Spleen (tissue), 11 donors: Measurements from ENCODE around the gene PALD1. TPM values are rescaled to one million over a fixed set of nuclear protein-coding genes. Genes with fewer than 3 reads are reported as not detected.

Experiments
- DNase-seq: peaks from one replicate; pipeline ENCODE4 v3.0.0-alpha.2; 2020
- H3K27ac ChIP-seq, 8 donors: fragments of 200-600 bp; sonication (generic) in 7 of 8; 1 replicate in 4 of 8; 2 replicates in 4 of 8; pipeline versions ENCODE4 v1.5.0 to v1.8.0; 2016 to 2021; ENCODE audit warnings: inconsistent platforms in 4 of 8, mild to moderate bottlenecking in 4 of 8, moderate library complexity in 1 of 8
- H3K27me3 ChIP-seq, 7 donors: fragments of 200-600 bp; sonication (generic) in 6 of 7; replicated peaks in 1 of 7; 1 replicate in 4 of 7; 2 replicates in 3 of 7; pipeline versions ENCODE4 v1.5.0 to v1.8.0; 2016 to 2021; ENCODE audit warnings: inconsistent platforms in 3 of 7, mild to moderate bottlenecking in 1 of 7
- H3K36me3 ChIP-seq, 6 donors: fragments of 200-600 bp; sonication (generic) in 5 of 6; 1 replicate in 4 of 6; 2 replicates in 2 of 6; pipeline versions ENCODE4 v1.5.0 to v1.8.0; 2016 to 2021; ENCODE audit warnings: inconsistent platforms in 2 of 6
- H3K4me1 ChIP-seq, 6 donors: fragments of 200-600 bp; sonication (generic) in 5 of 6; 1 replicate in 3 of 6; 2 replicates in 3 of 6; pipeline versions ENCODE4 v1.5.0 to v1.8.0; 2016 to 2021; ENCODE audit warnings: inconsistent platforms in 3 of 6
- H3K4me3 ChIP-seq, 8 donors: fragments of 200-600 bp; sonication (generic) in 7 of 8; 1 replicate in 4 of 8; 2 replicates in 4 of 8; pipeline versions ENCODE4 v1.5.0 to v1.8.0; 2016 to 2021; ENCODE audit warnings: inconsistent platforms in 4 of 8, mild to moderate bottlenecking in 4 of 8, moderate library complexity in 2 of 8
- H3K9me3 ChIP-seq, 8 donors: fragments of 200-600 bp; sonication (generic) in 7 of 8; 1 replicate in 4 of 8; 2 replicates in 4 of 8; pipeline versions ENCODE4 v1.5.0 to v1.8.0; 2016 to 2021; ENCODE audit warnings: inconsistent platforms in 4 of 8
- POLR2A ChIP-seq, 3 donors: fragments of 450-650 bp; IDR thresholded peaks; one replicate each; pipeline ENCODE4 v1.5.1; 2017; ENCODE audit warnings: antibody characterized with exemption in 3 of 3, mild to moderate bottlenecking in 1 of 3
- POLR2AphosphoS5 ChIP-seq, 3 donors: sonication (generic); formaldehyde crosslinking; IDR thresholded peaks; one replicate each; pipeline ENCODE4 v1.5.1; 2017; ENCODE audit warnings: antibody characterized with exemption in 3 of 3
- WGBS, 5 donors: extraction: QIAGEN DNeasy Blood & Tissue Kit in 3 of 5; methylation state at CpG; one replicate each; pipeline versions ENCODE4 v1.1.5 to v1.1.7; 2013 to 2018; 5-methylcytosine and 5-hydroxymethylcytosine counted together
- intact Hi-C: fragments of 100-400 bp; cut with DNase I; formaldehyde crosslinking; loops from one replicate; pipeline ENCODE4 v1.15.0; 2023; ENCODE audit warnings: low total_unique reads
- polyA plus RNA-seq, 3 donors: library from polyadenylated mRNA; stranded (reverse); fragments of 200-250 nt; gene quantifications; one replicate each; pipeline ENCODE4 v1.2.1, GENCODE V29; 2013
- total RNA-seq, 7 donors: library from RNA; depleted of rRNA in 3 of 7; stranded (reverse); fragments of >200 nt in 3 of 7; fragmentation: NEBNext Ultra II Directional in 4 of 7; extraction: Animal tissue kit (Norgen Biotek cat#: 25700) in 4 of 7; gene quantifications; one replicate each; pipeline versions ENCODE4 v1.1.0 to v1.2.1, GENCODE V29; 2016 to 2021
- TF ChIP-seq, protein P1 (sequence below), 11 experiments: fragments of 200-600 bp in 7 of 11; fragments of 450-650 bp in 4 of 11; sonication (generic) in 4 of 11; IDR thresholded peaks in 8 of 11; conservative IDR thresholded peaks in 3 of 11; 1 replicate in 7 of 11; 2 replicates in 4 of 11; pipeline versions ENCODE4 v1.4.0 to v1.8.0; 2016 to 2021; ENCODE audit warnings: antibody characterized with exemption in 11 of 11, inconsistent platforms in 4 of 11, mild to moderate bottlenecking in 1 of 11
- donor health status: healthy with polysubstance abuse.
- donor health status: DM: no; HTN: no; CAD: no; lungs with moderate emphysema.
- donor health status: DM: no; HTN: no; CAD: no.
- donor health status: Bipolar disorder and iron deficiency.
- donor health status: healthy.
- donor health status: DM: no; HTN: no; CAD: no.
- donor health status: DM: yes; HTN: yes; CAD: no.

Gene PALD1
- total and polyA plus RNA-seq, 10 donors, result 7.7 to 27.8 (median 19.5) TPM

DNA sequence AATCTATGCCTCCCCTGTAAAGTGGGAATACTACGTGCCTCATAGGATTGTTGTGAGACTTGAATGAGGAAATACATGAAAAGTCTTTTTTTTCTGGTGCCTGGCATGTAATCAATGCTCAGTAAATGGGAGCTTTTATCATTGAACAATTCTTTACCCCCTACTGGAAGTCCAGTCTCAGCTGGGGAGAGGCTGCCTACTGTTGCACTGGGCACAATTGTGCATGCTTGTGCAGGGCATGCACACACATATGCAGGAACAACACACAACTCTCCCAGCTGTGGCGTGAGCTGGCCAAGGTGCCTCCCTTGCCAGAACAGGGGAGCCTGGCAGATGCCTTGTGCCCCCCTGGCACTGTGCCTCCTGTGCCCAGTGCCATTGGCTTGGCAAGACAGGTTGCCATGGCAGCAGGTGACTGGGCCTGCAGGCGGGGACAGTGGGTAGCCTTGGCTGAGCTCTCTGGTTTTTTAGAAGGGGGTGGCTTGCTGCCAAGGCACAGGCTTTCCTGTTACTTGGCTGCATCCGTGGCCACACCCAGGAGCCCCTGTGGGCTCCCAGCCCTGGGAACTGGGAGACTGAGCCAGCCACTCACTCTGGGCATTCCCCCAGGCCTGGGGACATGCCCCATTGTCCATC lies 16.1 kb upstream of the PALD1 start:
- H3K27ac ChIP-seq, result peak overlapping the region in 4 of 8 donors; percentile 25 to 51 (median 38)
- H3K27me3 ChIP-seq, result peaks cover 0 to 36% (median 18%) of the 10 kb centered on the region in 7 donors
- peak; percentile 86 for DNase-seq
- intact Hi-C loops, result loop anchor here (5.0 to 10.0 kb wide), 3 partner anchors 80 to 422 kb away; partner anchors contain the start of gene PCBD1
- H3K9me3 ChIP-seq, result no peaks in the 10 kb centered on the region
- no peak overlapping the region for H3K4me3 ChIP-seq
- 29 to 57% (median 32%) methylated on average over 2 to 4 of the region's 4 CpGs for WGBS, 5 donors
- H3K36me3 ChIP-seq, result no peaks in the 10 kb centered on the region
- peaks cover 8 to 50% (median 36%) of the 10 kb centered on the region in 6 donors for H3K4me1 ChIP-seq
- peak; percentile 35 to 77 (median 67) for TF ChIP-seq POLR2AphosphoS5 (IDR thresholded peaks at IDR 0.05)
- TF ChIP-seq, protein P1, sequence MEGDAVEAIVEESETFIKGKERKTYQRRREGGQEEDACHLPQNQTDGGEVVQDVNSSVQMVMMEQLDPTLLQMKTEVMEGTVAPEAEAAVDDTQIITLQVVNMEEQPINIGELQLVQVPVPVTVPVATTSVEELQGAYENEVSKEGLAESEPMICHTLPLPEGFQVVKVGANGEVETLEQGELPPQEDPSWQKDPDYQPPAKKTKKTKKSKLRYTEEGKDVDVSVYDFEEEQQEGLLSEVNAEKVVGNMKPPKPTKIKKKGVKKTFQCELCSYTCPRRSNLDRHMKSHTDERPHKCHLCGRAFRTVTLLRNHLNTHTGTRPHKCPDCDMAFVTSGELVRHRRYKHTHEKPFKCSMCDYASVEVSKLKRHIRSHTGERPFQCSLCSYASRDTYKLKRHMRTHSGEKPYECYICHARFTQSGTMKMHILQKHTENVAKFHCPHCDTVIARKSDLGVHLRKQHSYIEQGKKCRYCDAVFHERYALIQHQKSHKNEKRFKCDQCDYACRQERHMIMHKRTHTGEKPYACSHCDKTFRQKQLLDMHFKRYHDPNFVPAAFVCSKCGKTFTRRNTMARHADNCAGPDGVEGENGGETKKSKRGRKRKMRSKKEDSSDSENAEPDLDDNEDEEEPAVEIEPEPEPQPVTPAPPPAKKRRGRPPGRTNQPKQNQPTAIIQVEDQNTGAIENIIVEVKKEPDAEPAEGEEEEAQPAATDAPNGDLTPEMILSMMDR (IDR thresholded peaks at IDR 0.05 in 8 of 11, conservative IDR thresholded peaks at IDR 0.05 in 3 of 11), result peak in 1 of 11 experiments; percentile 14
- no peak for TF ChIP-seq POLR2A (IDR thresholded peaks at IDR 0.05)

DNA sequence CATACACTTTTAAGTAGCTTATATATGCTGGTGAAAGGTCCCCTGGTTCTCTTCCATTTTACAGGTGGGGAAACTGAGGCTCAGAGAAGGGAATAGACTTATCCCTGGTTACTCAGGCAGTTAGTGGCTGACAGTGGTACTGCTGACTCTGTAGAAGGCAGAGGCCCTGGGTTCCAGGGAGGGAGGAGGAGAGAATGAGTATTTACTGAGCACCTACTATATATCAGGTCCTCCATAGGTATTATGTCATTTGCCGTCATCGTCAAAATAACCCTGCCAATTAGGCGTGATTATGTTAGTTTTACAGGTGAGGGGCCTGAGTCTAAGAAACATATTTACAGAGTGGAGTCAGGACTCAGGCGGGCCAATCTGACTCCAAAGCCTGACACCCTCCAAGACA lies 13.3 kb upstream of the PALD1 start:
- Histone ChIP-seq H3K27ac (no peak overlapping the region), H3K4me3 (no peak overlapping the region), H3K27me3 (peaks cover 0 to 8% (median 0%) of the 10 kb centered on the region in 7 donors), H3K9me3 (no peaks in the 10 kb centered on the region), H3K4me1 (peaks cover 0 to 28% (median 19%) of the 10 kb centered on the region in 6 donors), H3K36me3 (no peaks in the 10 kb centered on the region)
- intact Hi-C loops, result loop anchor here (10.0 kb wide), 1 partner anchor 420 kb away; the partner anchor contains the start of gene PCBD1
- WGBS, 5 donors, result 90 to 98% (median 97%) methylated on average over 4 of the region's 4 CpGs
- DNase-seq, result no peak
- TF ChIP-seq, protein P1 (IDR thresholded peaks at IDR 0.05 in 8 of 11, conservative IDR thresholded peaks at IDR 0.05 in 3 of 11), result no peak
- TF ChIP-seq POLR2AphosphoS5 (IDR thresholded peaks at IDR 0.05) (no peak), POLR2A (IDR thresholded peaks at IDR 0.05) (no peak)

DNA sequence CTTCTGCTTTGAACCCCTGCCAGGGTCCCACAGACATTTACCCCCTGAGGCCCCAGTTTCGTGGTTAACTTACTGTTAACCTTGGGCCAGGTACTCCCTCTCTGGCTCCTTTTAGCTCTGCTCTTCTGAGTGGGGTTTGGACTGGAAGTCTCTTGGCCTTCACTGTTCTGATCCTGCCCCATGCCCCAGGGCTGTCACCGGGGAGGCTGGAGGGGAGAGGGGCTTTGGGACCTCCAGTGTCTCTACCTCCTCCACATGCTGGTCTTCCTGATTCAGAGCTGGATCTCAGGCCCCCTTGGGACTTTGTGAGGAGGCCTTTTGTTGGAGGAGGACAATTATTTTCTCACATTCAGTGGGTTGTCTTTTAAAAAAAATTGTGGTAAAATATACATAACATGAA lies 12.7 kb upstream of the PALD1 start:
- Histone ChIP-seq H3K4me3 (no peak overlapping the region), H3K36me3 (no peaks in the 10 kb centered on the region), H3K9me3 (no peaks in the 10 kb centered on the region), H3K27me3 (peaks cover 0 to 4% (median 0%) of the 10 kb centered on the region in 7 donors), H3K4me1 (peaks cover 0 to 28% (median 19%) of the 10 kb centered on the region in 6 donors), H3K27ac (no peak overlapping the region)
- DNase-seq, result no peak
- intact Hi-C loops, result loop anchor here (10.0 kb wide), 1 partner anchor 419 kb away; the partner anchor contains the start of gene PCBD1
- WGBS, 5 donors, result 76 to 94% (median 83%) methylated on average over 2 of the region's 2 CpGs
- TF ChIP-seq, protein P1 (IDR thresholded peaks at IDR 0.05 in 8 of 11, conservative IDR thresholded peaks at IDR 0.05 in 3 of 11), result no peak
- TF ChIP-seq POLR2A (IDR thresholded peaks at IDR 0.05) (no peak), POLR2AphosphoS5 (IDR thresholded peaks at IDR 0.05) (no peak)

DNA sequence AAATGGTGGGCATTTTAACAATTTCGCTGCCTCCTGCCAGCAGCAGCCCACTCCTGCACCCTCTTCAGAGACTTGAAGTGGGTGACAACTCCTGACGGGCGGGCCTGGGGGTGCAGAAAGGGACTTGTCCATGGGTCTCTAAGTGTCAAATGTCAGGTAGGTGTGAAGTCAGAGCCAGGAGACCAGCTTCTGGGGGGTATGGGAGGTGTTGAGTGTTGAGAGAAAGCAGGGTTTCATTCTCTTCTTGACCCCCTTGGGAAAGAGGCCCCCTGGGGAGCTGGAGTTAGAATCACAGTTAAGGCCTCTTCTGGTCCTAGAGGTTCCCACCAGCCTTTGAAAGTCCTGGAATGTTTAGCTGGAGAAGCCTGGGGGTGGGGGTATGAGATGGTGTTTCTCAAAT lies 11.6 kb upstream of the PALD1 start:
- no peak overlapping the region for H3K27ac ChIP-seq
- 86 to 97% (median 94%) methylated on average over 3 of the region's 3 CpGs for WGBS, 5 donors
- no peak for DNase-seq
- intact Hi-C loops, result loop anchor here (10.0 kb wide), 1 partner anchor 418 kb away; the partner anchor contains the start of gene PCBD1
- no peaks in the 10 kb centered on the region for H3K27me3 ChIP-seq
- H3K9me3 ChIP-seq, result no peaks in the 10 kb centered on the region
- H3K4me3 ChIP-seq, result no peak overlapping the region
- TF ChIP-seq, protein P1 (IDR thresholded peaks at IDR 0.05 in 8 of 11, conservative IDR thresholded peaks at IDR 0.05 in 3 of 11), result no peak
- TF ChIP-seq POLR2AphosphoS5 (IDR thresholded peaks at IDR 0.05) (no peak), POLR2A (IDR thresholded peaks at IDR 0.05) (no peak)
- no peaks in the 10 kb centered on the region for H3K36me3 ChIP-seq
- peaks cover 0 to 25% (median 13%) of the 10 kb centered on the region in 6 donors for H3K4me1 ChIP-seq
